H1 (cell line): Measurements from ENCODE around the gene OPCML. TPM values are rescaled to one million over a fixed set of nuclear protein-coding genes. Genes with fewer than 3 reads are reported as not detected.

Experiments
- CTCF ChIA-PET: fragments of 300-600 bp; sonication (Branson Sonifier 250); formaldehyde crosslinking; loops from one replicate; lab custom pipeline; 2021; ENCODE audit not compliant: partially characterized antibody; lab: Charles Lee
- POLR2A ChIA-PET: fragments of 300-600 bp; sonication (Branson Sonifier 250); formaldehyde crosslinking; loops from one replicate; lab custom pipeline; 2021; ENCODE audit warnings: inconsistent platforms; ENCODE audit not compliant: partially characterized antibody; lab: Charles Lee
- DNase-seq, 2 experiments: peaks; one replicate each; pipeline versions ENCODE4 v3.0.0 to v3.0.0-alpha.2; 2010 to 2022; ENCODE audit warnings: low spot score in 2 of 2, low read depth in 1 of 2, mixed read lengths in 1 of 2
- FAIRE-seq: peaks from 2 replicates; lab custom pipeline; 2011; peaks lifted over from hg19 to GRCh38; lab: Jason Lieb, UNC
- H2AFZ ChIP-seq: 2 replicates; pipeline ENCODE4 v1.8.1; 2012; ENCODE audit warnings: low read length, inconsistent platforms
- H2AK5ac ChIP-seq: 2 replicates; pipeline ENCODE4 v1.6.1; 2013; ENCODE audit warnings: low read depth, low read length
- H2BK120ac ChIP-seq: replicated peaks from 2 replicates; pipeline ENCODE3; 2013; ENCODE audit warnings: low read depth, low read length, inconsistent platforms
- H2BK12ac ChIP-seq: 2 replicates; pipeline ENCODE4 v1.6.1; 2013; ENCODE audit warnings: low read depth, low read length
- H2BK15ac ChIP-seq: 2 replicates; pipeline ENCODE4 v1.6.1; 2013; ENCODE audit warnings: low read length
- H2BK20ac ChIP-seq: 2 replicates; pipeline ENCODE4 v1.6.1; 2013; ENCODE audit warnings: low read length
- H2BK5ac ChIP-seq: 2 replicates; pipeline ENCODE4 v1.6.1; 2013; ENCODE audit warnings: low read depth, low read length
- H3K14ac ChIP-seq: 2 replicates; pipeline ENCODE4 v1.6.1; 2013; ENCODE audit warnings: inconsistent platforms; ENCODE audit not compliant: insufficient read length
- H3K18ac ChIP-seq: 2 replicates; pipeline ENCODE4 v1.6.1; 2013; ENCODE audit warnings: low read length; ENCODE audit errors: extremely low read depth
- H3K23ac ChIP-seq: 2 replicates; pipeline ENCODE4 v1.6.1; 2013; ENCODE audit warnings: inconsistent platforms; ENCODE audit not compliant: insufficient read length
- H3K23me2 ChIP-seq: 2 replicates; pipeline ENCODE4 v1.6.1; 2013; ENCODE audit warnings: low read depth, low read length
- H3K27ac ChIP-seq: 2 replicates; pipeline ENCODE4 v1.6.1; 2011; ENCODE audit warnings: low read depth, low read length, inconsistent platforms
- H3K27me3 ChIP-seq, 4 experiments: replicated peaks in 1 of 4; 1 replicate in 1 of 4; 2 replicates in 3 of 4; pipeline versions ENCODE4 v1.6.1 to v1.8.1; 2011 to 2013; ENCODE audit warnings: low read length in 3 of 4, mild to moderate bottlenecking in 3 of 4, inconsistent platforms in 2 of 4, mixed read lengths in 2 of 4, moderate library complexity in 1 of 4; ENCODE audit not compliant: control insufficient read depth in 3 of 4, insufficient read depth in 3 of 4; ENCODE audit errors: extremely low read depth in 1 of 4
- H3K36me3 ChIP-seq, 4 experiments: 2 replicates each; pipeline versions ENCODE4 v1.6.1 to v1.8.1; 2011 to 2013; ENCODE audit warnings: mild to moderate bottlenecking in 4 of 4, low read length in 3 of 4, moderate library complexity in 2 of 4, control low read depth in 1 of 4, inconsistent platforms in 1 of 4; ENCODE audit not compliant: insufficient read depth in 4 of 4, control insufficient read depth in 2 of 4
- H3K4ac ChIP-seq: replicated peaks from 2 replicates; pipeline ENCODE3; 2013; ENCODE audit warnings: low read length, low read depth, mixed read lengths, inconsistent platforms; ENCODE audit not compliant: insufficient read length
- H3K4me1 ChIP-seq, 4 experiments: replicated peaks in 1 of 4; 1 replicate in 1 of 4; 2 replicates in 3 of 4; pipeline versions ENCODE4 v1.6.1 to v1.8.1; 2011 to 2013; ENCODE audit warnings: low read length in 3 of 4, inconsistent platforms in 2 of 4, mixed read lengths in 1 of 4; ENCODE audit not compliant: insufficient read depth in 4 of 4, control insufficient read depth in 3 of 4
- H3K4me2 ChIP-seq, 2 experiments: 2 replicates each; pipeline versions ENCODE4 v1.6.1 to v1.8.1; 2011 to 2013; ENCODE audit warnings: low read depth in 2 of 2, low read length in 2 of 2, control low read depth in 1 of 2, inconsistent platforms in 1 of 2, mild to moderate bottlenecking in 1 of 2; ENCODE audit not compliant: insufficient read depth in 1 of 2
- H3K4me3 ChIP-seq, 4 experiments: fragments of 200-600, 300-600 bp in 1 of 4; sonication (generic), shearing (Covaris generic), sonication (Bioruptor Twin) in 1 of 4; 2 replicates each; pipeline versions ENCODE4 v1.5.1 to v1.8.1; 2011 to 2016; ENCODE audit warnings: low read length in 4 of 4, low read depth in 3 of 4, control low read depth in 2 of 4, inconsistent platforms in 2 of 4, mild to moderate bottlenecking in 2 of 4, mixed read lengths in 1 of 4, moderate library complexity in 1 of 4; ENCODE audit not compliant: insufficient read depth in 2 of 4; ENCODE audit errors: extremely low read depth in 1 of 4
- H3K56ac ChIP-seq: replicated peaks from 2 replicates; pipeline ENCODE3; 2013; ENCODE audit warnings: low read depth, mild to moderate bottlenecking, mixed read lengths, low read length, inconsistent platforms; ENCODE audit not compliant: insufficient read length
- H3K79me1 ChIP-seq: 2 replicates; pipeline ENCODE4 v1.6.1; 2013; ENCODE audit warnings: low read depth, low read length, control low read depth
- H3K79me2 ChIP-seq, 2 experiments: 2 replicates each; pipeline versions ENCODE4 v1.6.1 to v1.8.1; 2012 to 2013; ENCODE audit warnings: low read length in 2 of 2, mild to moderate bottlenecking in 2 of 2, inconsistent platforms in 1 of 2; ENCODE audit not compliant: insufficient read depth in 2 of 2, control insufficient read depth in 1 of 2
- H3K9ac ChIP-seq, 4 experiments: replicated peaks in 1 of 4; 1 replicate in 1 of 4; 2 replicates in 3 of 4; pipeline versions ENCODE4 v1.6.1 to v1.8.1; 2011 to 2013; ENCODE audit warnings: low read depth in 3 of 4, low read length in 3 of 4, control low read depth in 2 of 4, mild to moderate bottlenecking in 2 of 4, moderate library complexity in 2 of 4, inconsistent platforms in 1 of 4; ENCODE audit errors: extremely low read depth in 1 of 4
- H3K9me3 ChIP-seq, 2 experiments: 2 replicates each; pipeline versions ENCODE4 v1.6.1 to v1.8.1; 2012 to 2013; ENCODE audit warnings: mild to moderate bottlenecking in 2 of 2, moderate library complexity in 2 of 2, control low read depth in 1 of 2, inconsistent platforms in 1 of 2, low read depth in 1 of 2, low read length in 1 of 2, mixed read lengths in 1 of 2; ENCODE audit not compliant: insufficient read depth in 2 of 2
- H4K20me1 ChIP-seq, 2 experiments: replicated peaks in 1 of 2; 2 replicates each; pipeline versions ENCODE3 to v1.8.1; 2011 to 2013; ENCODE audit warnings: inconsistent platforms in 2 of 2, low read length in 2 of 2, mild to moderate bottlenecking in 1 of 2; ENCODE audit not compliant: insufficient read depth in 2 of 2, control insufficient read depth in 1 of 2
- H4K5ac ChIP-seq: 2 replicates; pipeline ENCODE4 v1.6.1; 2013; ENCODE audit warnings: low read length, low read depth, mixed read lengths, inconsistent platforms; ENCODE audit not compliant: insufficient read length
- H4K8ac ChIP-seq: 2 replicates; pipeline ENCODE4 v1.8.0; 2013; ENCODE audit warnings: mild to moderate bottlenecking, moderate library complexity, low read length, inconsistent platforms; ENCODE audit not compliant: insufficient read depth; ENCODE audit errors: extremely low read depth
- H4K91ac ChIP-seq: replicated peaks from 2 replicates; pipeline ENCODE3; 2013; ENCODE audit warnings: low read length, mixed read lengths, inconsistent platforms; ENCODE audit not compliant: insufficient read length
- ASH2L ChIP-seq: fragments of 200-600, 300-600 bp; sonication (generic); IDR thresholded peaks from one replicate; pipeline ENCODE4 v1.7.1; 2017; ENCODE audit warnings: low read length
- E2F6 ChIP-seq: IDR thresholded peaks from 2 replicates; pipeline ENCODE4 v1.6.1; 2012; ENCODE audit warnings: inconsistent platforms
- HDAC2 ChIP-seq, 2 experiments: fragments of 300-600 bp in 1 of 2; sonication (generic) in 1 of 2; IDR thresholded peaks; 2 replicates each; pipeline ENCODE4 v1.6.1; 2011 to 2012; ENCODE audit warnings: low read depth in 2 of 2, low read length in 2 of 2, mild to moderate bottlenecking in 2 of 2, moderate library complexity in 2 of 2, borderline replicate concordance in 1 of 2, inconsistent platforms in 1 of 2
- PHF8 ChIP-seq: fragments of 200-600 bp; sonication (generic); conservative IDR thresholded peaks from 2 replicates; pipeline ENCODE4 v1.7.1; 2012; ENCODE audit warnings: low read depth, mild to moderate bottlenecking, inconsistent platforms, low read length, moderate library complexity
- RAD21 ChIP-seq, 2 experiments: IDR thresholded peaks in 1 of 2; conservative IDR thresholded peaks in 1 of 2; 2 replicates each; pipeline ENCODE4 v1.6.1; 2011; ENCODE audit warnings: low read depth in 2 of 2, low read length in 2 of 2, improper control_type of control experiment in 1 of 2, inconsistent platforms in 1 of 2, mild to moderate bottlenecking in 1 of 2, moderate library complexity in 1 of 2
- WGBS, 2 experiments: shearing (Covaris generic) in 1 of 2; methylation state at CpG; one replicate each; pipeline versions ENCODE4 v1.1.6 to v1.1.7; 2013 to 2015; ENCODE audit warnings: low lambda C conversion rate in 2 of 2, mixed read lengths in 2 of 2, inconsistent platforms in 1 of 2, low coverage in 1 of 2, missing lambda C conversion rate in 1 of 2; ENCODE audit not compliant: insufficient replicate concordance in 2 of 2, insufficient coverage in 1 of 2, insufficient read length in 1 of 2; ENCODE audit errors: extremely low coverage in 1 of 2, missing lambda C conversion rate in 1 of 2; 5-methylcytosine and 5-hydroxymethylcytosine counted together
- long read RNA-seq, 2 experiments: library from RNA in 1 of 2; library from capped mRNA in 1 of 2; stranded (forward); transcript quantifications; one replicate each; pipeline ENCODE4 v2.0.0, GENCODE V29; 2021; ENCODE audit warnings: inconsistent platforms in 1 of 2
- polyA minus RNA-seq, 3 experiments: library from RNA; depleted of rRNA, polyadenylated mRNA; stranded (reverse); fragments of >200 nt; gene quantifications; 1 replicate in 2 of 3; 2 replicates in 1 of 3; pipeline ENCODE4 v1.2.3, GENCODE V29; 2011
- polyA plus RNA-seq, 7 experiments: library from polyadenylated mRNA; depleted of rRNA in 3 of 7; stranded (reverse) in 5 of 7; unstranded in 2 of 7; fragments of >200 nt in 5 of 7; fragments of 200-250 nt in 2 of 7; gene quantifications; 1 replicate in 5 of 7; 2 replicates in 1 of 7; 4 replicates in 1 of 7; pipeline versions ENCODE4 v1.2.1 to v1.2.3, GENCODE V29; 2011 to 2013; ENCODE audit warnings: missing spikeins in 2 of 7, mixed read lengths in 2 of 7
- total RNA-seq: library from RNA; stranded (reverse); fragmentation: NEBNext Ultra II Directional; extraction: Animal tissue kit (Norgen Biotek cat#: 25700); gene quantifications from 2 replicates; pipeline ENCODE4 v1.2.1, GENCODE V29; 2021
- TF ChIP-seq, protein P1 (sequence below): IDR thresholded peaks from 2 replicates; pipeline ENCODE4 v1.6.1; 2012; ENCODE audit warnings: inconsistent platforms

The OPCML gene
- total RNA-seq (2.1 and 2.3 TPM in 2 replicates), polyA plus RNA-seq (2011; rRNA removed) (3.1 and 7.3 TPM in 2 replicates), polyA minus RNA-seq (2011; rRNA and poly(A)+ RNA removed) (7.1 and 13.5 TPM in 2 replicates)
- 1.9 TPM for polyA plus RNA-seq (2011; cell fraction: cytosol; rRNA removed)
- polyA plus RNA-seq (2011; cell fraction: nucleus; rRNA removed), result 5.7 TPM
- polyA plus RNA-seq (2012, experiment 1 of 2), result 0.60 to 1.3 TPM (median 0.80 TPM) in 4 replicates
- polyA plus RNA-seq (2012, experiment 2 of 2), result 0.28 TPM
- 1.1 TPM for polyA plus RNA-seq (2013, experiment 1 of 2)
- polyA plus RNA-seq (2013, experiment 2 of 2), result 1.1 TPM
- 5.0 TPM for polyA minus RNA-seq (2011; cell fraction: cytosol; rRNA and poly(A)+ RNA removed)
- polyA minus RNA-seq (2011; cell fraction: nucleus; rRNA and poly(A)+ RNA removed), result 15.1 TPM
- long read RNA-seq, experiment 1, partial matches to known transcripts, result 0 of 2 reads
- long read RNA-seq, experiment 1, other reads (novel, unspliced or antisense), result 2 of 2 reads
- long read RNA-seq, experiment 2, partial matches to known transcripts, result 0 of 1 reads
- long read RNA-seq, experiment 2, other reads (novel, unspliced or antisense), result 1 of 1 reads

- Histone ChIP-seq H2BK12ac (peak within 1 kb of the TSS; percentile 100), H4K91ac (peak within 1 kb of the TSS; percentile 80), H2BK5ac (peak within 1 kb of the TSS; percentile 89; the same call in 1 of the 2 replicates), H3K23me2 (peaks cover 9% of the 10 kb centered on the region), H3K56ac (peak within 1 kb of the TSS; percentile 12), H4K5ac (peak within 1 kb of the TSS; percentile 19), H3K9ac (peak within 1 kb of the TSS in 3 of 4 experiments; percentile 31 to 75 (median 52); a peak in 5 of 7 replicates), H3K27me3 (peaks cover 0 to 19% (median 14%) of the 10 kb centered on the region in 4 experiments; a peak in 4 of 7 replicates), H3K4me3 (peak within 1 kb of the TSS; percentile 64 to 72 (median 70)), H3K4me2 (peak within 1 kb of the TSS; percentile 94 to 99), H2BK120ac (peak within 1 kb of the TSS; percentile 30), H3K27ac (peak within 1 kb of the TSS; percentile 37; the same call in 1 of the 2 replicates), H2AFZ (peak within 1 kb of the TSS; percentile 97), H3K79me2 (0 out of 4 replicates have a peak, but pooled peaks cover 0 to 3% of the 10 kb centered on the region in 2 experiments), H3K9me3 (no peaks in the 10 kb centered on the region), H3K4ac (peak within 1 kb of the TSS; percentile 2), H3K18ac (peak within 1 kb of the TSS; percentile 94), H2BK15ac (peak within 1 kb of the TSS; percentile 62), H3K4me1 (peaks cover 12 to 38% (median 21%) of the 10 kb centered on the region in 4 experiments), H2BK20ac (peak within 1 kb of the TSS; percentile 97), H3K23ac (no peak within 1 kb of the TSS), H2AK5ac (peak within 1 kb of the TSS; percentile 68; the same call in 1 of the 2 replicates), H3K36me3 (no peaks in the 10 kb centered on the region), H4K20me1 (no peaks in the 10 kb centered on the region), H3K14ac (no peak within 1 kb of the TSS), H3K79me1 (no peaks in the 10 kb centered on the region), H4K8ac (peak within 1 kb of the TSS; percentile 19; the same call in 1 of the 2 replicates)
- WGBS, 2 experiments, result 3% methylated on average over 27 of the region's 27 CpGs; no CpG with 5 or more reads in 1 of the 2 experiments
- no peak for FAIRE-seq
- DNase-seq, result peak in 1 of 2 experiments; percentile 60
- POLR2A ChIA-PET, result interaction anchor here (0.6 to 2.2 kb wide), 7 partner anchors 9 to 1475 kb away, joined by 3 to 7 read pairs (median 4); no protein-coding TSS in a partner anchor
- CTCF ChIA-PET, result interaction anchor here (0.6 to 3.4 kb wide), 13 partner anchors 10 to 453 kb away, joined by 3 to 29 read pairs (median 4); no protein-coding TSS in a partner anchor
- TF ChIP-seq PHF8 (0 out of 2 replicates have a peak, but pooled peaks have one; percentile 25), RAD21 (IDR thresholded peaks at IDR 0.05 in 1 of 2, conservative IDR thresholded peaks at IDR 0.05 in 1 of 2; ENCODE audit: low read depth in 2 of 2, low read length in 2 of 2) (peak; percentile 7 to 8; a peak in 1 of 4 replicates), HDAC2 (IDR thresholded peaks at IDR 0.05; ENCODE audit: borderline replicate concordance in 1 of 2, low read depth in 2 of 2, low read length in 2 of 2) (no peak), ASH2L (peak; percentile 86), E2F6 (0 out of 2 replicates have a peak, but pooled peaks have one; percentile 21)
- TF ChIP-seq, protein P1, sequence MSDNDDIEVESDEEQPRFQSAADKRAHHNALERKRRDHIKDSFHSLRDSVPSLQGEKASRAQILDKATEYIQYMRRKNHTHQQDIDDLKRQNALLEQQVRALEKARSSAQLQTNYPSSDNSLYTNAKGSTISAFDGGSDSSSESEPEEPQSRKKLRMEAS, result peak; percentile 28; the same call in 1 of the 2 replicates
Measured at GRCh38 chr11:133531971-133532651, at the start of gene OPCML. Gene OPCML, minus strand, starts transcription at chr11:133532501.
